ENCODE results near the gene SLC44A1.

SLC44A1 gene

GRCh38 chr9:105401651-105402050 is 157.2 kb downstream of the SLC44A1 start:
- WGBS, 2 donors (ENCODE audit: extremely low coverage in 2 of 2, insufficient read length in 2 of 2, insufficient replicate concordance in 1 of 2) = no CpG with 5 or more reads among the region's 3 CpGs

GRCh38 chr9:105403552-105404248 is 159.2 kb downstream of the SLC44A1 start:
- H3K27ac ChIP-seq (replicated peaks; ENCODE audit: low read length) = no peak overlapping the region
- H2BK5ac ChIP-seq (ENCODE audit: low read length) = no peak overlapping the region
- H2AK5ac ChIP-seq (ENCODE audit: low read depth, low read length) = no peak overlapping the region
- H3K4me3 ChIP-seq (ENCODE audit: low read length in 2 of 2) = no peak overlapping the region
- no peak overlapping the region for H2BK12ac ChIP-seq (ENCODE audit: low read length)
- DNase-seq (ENCODE audit: low spot score) = no peak
- no peak overlapping the region for H2BK120ac ChIP-seq (ENCODE audit: low read depth, low read length)
- no CpG with 5 or more reads among the region's 6 CpGs for WGBS, 2 donors (ENCODE audit: extremely low coverage in 2 of 2, insufficient read length in 2 of 2, insufficient replicate concordance in 1 of 2)
- H3K9ac ChIP-seq (ENCODE audit: low read depth, low read length, poor library complexity) = no peak overlapping the region
- H3K14ac ChIP-seq (ENCODE audit: low read length) = no peak overlapping the region
- peaks cover 0 to 5% of the 10 kb centered on the region in 2 donors for H3K9me3 ChIP-seq (replicated peaks in 1 of 2; ENCODE audit: control insufficient read depth in 2 of 2, insufficient read depth in 1 of 2, low read depth in 1 of 2, low read length in 2 of 2)
- H3K4ac ChIP-seq (ENCODE audit: low read length) = no peak overlapping the region
- no peak overlapping the region for H3K4me2 ChIP-seq (ENCODE audit: insufficient read depth, low read length, poor library complexity, severe bottlenecking)
- peak overlapping the region; percentile 12 for H2AFZ ChIP-seq (ENCODE audit: low read length)
- H4K91ac ChIP-seq (ENCODE audit: low read depth, low read length, poor library complexity) = no peak overlapping the region
- no peaks in the 10 kb centered on the region for H3K36me3 ChIP-seq (replicated peaks in 1 of 2; ENCODE audit: control insufficient read depth in 2 of 2, insufficient read depth in 2 of 2, low read length in 2 of 2)
- H3K79me1 ChIP-seq (ENCODE audit: low read depth, low read length) = no peaks in the 10 kb centered on the region
- H3K23ac ChIP-seq (ENCODE audit: low read depth, low read length, poor library complexity) = no peak overlapping the region
- H3K18ac ChIP-seq (ENCODE audit: low read length) = no peak overlapping the region
- peaks cover 4 to 7% of the 10 kb centered on the region in 2 donors for H3K4me1 ChIP-seq (ENCODE audit: control insufficient read depth in 2 of 2, insufficient read depth in 1 of 2, low read depth in 1 of 2, low read length in 2 of 2)
- H4K8ac ChIP-seq (ENCODE audit: low read depth, low read length) = no peak overlapping the region
- no peaks in the 10 kb centered on the region for H3K27me3 ChIP-seq (ENCODE audit: control insufficient read depth in 3 of 3, insufficient read depth in 3 of 3, low read depth in 1 of 3, low read length in 3 of 3)
- H2BK15ac ChIP-seq (ENCODE audit: low read length) = no peak overlapping the region

More at GRCh38 chr9:105401651-105402050, 157.2 kb downstream of the SLC44A1 start:
- Histone ChIP-seq H3K4ac (ENCODE audit: low read length) (no peak overlapping the region), H2BK5ac (ENCODE audit: low read length) (no peak overlapping the region), H2BK15ac (ENCODE audit: low read length) (no peak overlapping the region), H3K14ac (ENCODE audit: low read length) (no peak overlapping the region), H3K9ac (ENCODE audit: low read depth, low read length, poor library complexity) (no peak overlapping the region), H4K8ac (ENCODE audit: low read depth, low read length) (no peak overlapping the region), H3K4me1 (ENCODE audit: control insufficient read depth in 2 of 2, insufficient read depth in 1 of 2, low read depth in 1 of 2, low read length in 2 of 2) (peaks cover 4 to 7% of the 10 kb centered on the region in 2 donors), H3K4me2 (ENCODE audit: insufficient read depth, low read length, poor library complexity, severe bottlenecking) (no peak overlapping the region), H2BK12ac (ENCODE audit: low read length) (no peak overlapping the region), H3K79me1 (ENCODE audit: low read depth, low read length) (no peaks in the 10 kb centered on the region), H2BK120ac (ENCODE audit: low read depth, low read length) (no peak overlapping the region), H3K18ac (ENCODE audit: low read length) (no peak overlapping the region), H3K27me3 (ENCODE audit: control insufficient read depth in 3 of 3, insufficient read depth in 3 of 3, low read depth in 1 of 3, low read length in 3 of 3) (no peaks in the 10 kb centered on the region), H2AFZ (ENCODE audit: low read length) (peak overlapping the region; percentile 13), H2AK5ac (ENCODE audit: low read depth, low read length) (no peak overlapping the region), H3K36me3 (replicated peaks in 1 of 2; ENCODE audit: control insufficient read depth in 2 of 2, insufficient read depth in 2 of 2, low read length in 2 of 2) (no peaks in the 10 kb centered on the region), H4K91ac (ENCODE audit: low read depth, low read length, poor library complexity) (no peak overlapping the region), H3K23ac (ENCODE audit: low read depth, low read length, poor library complexity) (no peak overlapping the region), H3K9me3 (replicated peaks in 1 of 2; ENCODE audit: control insufficient read depth in 2 of 2, insufficient read depth in 1 of 2, low read depth in 1 of 2, low read length in 2 of 2) (no peaks in the 10 kb centered on the region), H3K27ac (replicated peaks; ENCODE audit: low read length) (no peak overlapping the region), H3K4me3 (ENCODE audit: low read length in 2 of 2) (no peak overlapping the region)
- DNase-seq (ENCODE audit: low spot score) = no peak

- Histone ChIP-seq H3K27me3 (ENCODE audit: control insufficient read depth in 3 of 3, insufficient read depth in 3 of 3, low read depth in 1 of 3, low read length in 3 of 3) (no peaks in the 10 kb centered on the region), H3K23ac (ENCODE audit: low read depth, low read length, poor library complexity) (no peak overlapping the region)
- no CpG with 5 or more reads among the region's 6 CpGs for WGBS, 2 donors (ENCODE audit: extremely low coverage in 2 of 2, insufficient read length in 2 of 2, insufficient replicate concordance in 1 of 2)
Measured at GRCh38 chr9:105405514-105406131, 161.2 kb downstream of the SLC44A1 start.

GRCh38 chr9:105406369-105406768 is 161.9 kb downstream of the SLC44A1 start:
- H2BK120ac ChIP-seq (ENCODE audit: low read depth, low read length) = no peak overlapping the region
- H3K79me1 ChIP-seq (ENCODE audit: low read depth, low read length) = no peaks in the 10 kb centered on the region
- no peak overlapping the region for H3K23ac ChIP-seq (ENCODE audit: low read depth, low read length, poor library complexity)
- no peak for DNase-seq (ENCODE audit: low spot score)
- no peak overlapping the region for H2AK5ac ChIP-seq (ENCODE audit: low read depth, low read length)
- no CpG with 5 or more reads among the region's 6 CpGs for WGBS, 2 donors (ENCODE audit: extremely low coverage in 2 of 2, insufficient read length in 2 of 2, insufficient replicate concordance in 1 of 2)
- no peak overlapping the region for H3K4me3 ChIP-seq (ENCODE audit: low read length in 2 of 2)
- no peaks in the 10 kb centered on the region for H3K36me3 ChIP-seq (replicated peaks in 1 of 2; ENCODE audit: control insufficient read depth in 2 of 2, insufficient read depth in 2 of 2, low read length in 2 of 2)
- H4K91ac ChIP-seq (ENCODE audit: low read depth, low read length, poor library complexity) = no peak overlapping the region
- no peak overlapping the region for H2BK5ac ChIP-seq (ENCODE audit: low read length)
- H3K4ac ChIP-seq (ENCODE audit: low read length) = no peak overlapping the region
- no peak overlapping the region for H4K8ac ChIP-seq (ENCODE audit: low read depth, low read length)
- H3K4me1 ChIP-seq (ENCODE audit: control insufficient read depth in 2 of 2, insufficient read depth in 1 of 2, low read depth in 1 of 2, low read length in 2 of 2) = peaks cover 4 to 7% of the 10 kb centered on the region in 2 donors
- H2AFZ ChIP-seq (ENCODE audit: low read length) = no peak overlapping the region
- no peak overlapping the region for H3K4me2 ChIP-seq (ENCODE audit: insufficient read depth, low read length, poor library complexity, severe bottlenecking)
- no peak overlapping the region for H3K9ac ChIP-seq (ENCODE audit: low read depth, low read length, poor library complexity)
- H2BK12ac ChIP-seq (ENCODE audit: low read length) = no peak overlapping the region
- no peak overlapping the region for H3K27ac ChIP-seq (replicated peaks; ENCODE audit: low read length)
- peaks cover 2 to 5% of the 10 kb centered on the region in 2 donors for H3K9me3 ChIP-seq (replicated peaks in 1 of 2; ENCODE audit: control insufficient read depth in 2 of 2, insufficient read depth in 1 of 2, low read depth in 1 of 2, low read length in 2 of 2)
- H3K18ac ChIP-seq (ENCODE audit: low read length) = no peak overlapping the region
- H3K27me3 ChIP-seq (ENCODE audit: control insufficient read depth in 3 of 3, insufficient read depth in 3 of 3, low read depth in 1 of 3, low read length in 3 of 3) = no peaks in the 10 kb centered on the region
- H2BK15ac ChIP-seq (ENCODE audit: low read length) = no peak overlapping the region
- no peak overlapping the region for H3K14ac ChIP-seq (ENCODE audit: low read length)

More at GRCh38 chr9:105405514-105406131, 161.2 kb downstream of the SLC44A1 start:
- Histone ChIP-seq H3K14ac (ENCODE audit: low read length) (no peak overlapping the region), H3K18ac (ENCODE audit: low read length) (no peak overlapping the region), H2AK5ac (ENCODE audit: low read depth, low read length) (no peak overlapping the region), H2BK15ac (ENCODE audit: low read length) (no peak overlapping the region), H2BK120ac (ENCODE audit: low read depth, low read length) (no peak overlapping the region), H2BK5ac (ENCODE audit: low read length) (no peak overlapping the region), H3K79me1 (ENCODE audit: low read depth, low read length) (no peaks in the 10 kb centered on the region), H3K4me3 (ENCODE audit: low read length in 2 of 2) (no peak overlapping the region), H3K27ac (replicated peaks; ENCODE audit: low read length) (no peak overlapping the region), H3K36me3 (replicated peaks in 1 of 2; ENCODE audit: control insufficient read depth in 2 of 2, insufficient read depth in 2 of 2, low read length in 2 of 2) (no peaks in the 10 kb centered on the region), H4K91ac (ENCODE audit: low read depth, low read length, poor library complexity) (no peak overlapping the region), H3K4me1 (ENCODE audit: control insufficient read depth in 2 of 2, insufficient read depth in 1 of 2, low read depth in 1 of 2, low read length in 2 of 2) (peaks cover 4 to 7% of the 10 kb centered on the region in 2 donors), H2AFZ (ENCODE audit: low read length) (no peak overlapping the region), H3K4me2 (ENCODE audit: insufficient read depth, low read length, poor library complexity, severe bottlenecking) (no peak overlapping the region), H3K4ac (ENCODE audit: low read length) (no peak overlapping the region), H2BK12ac (ENCODE audit: low read length) (no peak overlapping the region), H3K9me3 (replicated peaks in 1 of 2; ENCODE audit: control insufficient read depth in 2 of 2, insufficient read depth in 1 of 2, low read depth in 1 of 2, low read length in 2 of 2) (peaks cover 0 to 5% of the 10 kb centered on the region in 2 donors), H3K9ac (ENCODE audit: low read depth, low read length, poor library complexity) (no peak overlapping the region), H4K8ac (ENCODE audit: low read depth, low read length) (no peak overlapping the region)
- no peak for DNase-seq (ENCODE audit: low spot score)
